T-cell (primary cell): ENCODE measurements around the gene EXOC6. TPM values are rescaled to one million over a fixed set of nuclear protein-coding genes. Genes with fewer than 3 reads are reported as not detected.

Source experiments
- ATAC-seq, 4 experiments: fragments of 200-7000 bp in 3 of 4; fragments of 150-1000 bp in 1 of 4; cut with Tn5 transposase; replicated peaks in 1 of 4; 1 replicate in 3 of 4; 2 replicates in 1 of 4; pipeline ENCODE4 v1.10.0; 2021; ENCODE audit warnings: moderate library complexity in 3 of 4, mild to moderate bottlenecking in 2 of 4, moderate number of reproducible peaks in 1 of 4
- CTCF ChIA-PET, 2 donors: fragments of 300-600 bp; sonication (Branson Sonifier 250); formaldehyde crosslinking; loops; one replicate each; lab custom pipeline; 2022; ENCODE audit warnings: antibody characterized with exemption in 2 of 2; lab: Charles Lee
- POLR2A ChIA-PET, 2 donors: fragments of 300-600 bp; sonication (Branson Sonifier 250); formaldehyde crosslinking; loops; one replicate each; lab custom pipeline; 2022; ENCODE audit warnings: antibody characterized with exemption in 2 of 2; lab: Charles Lee
- DNase-seq, 35 experiments: peaks; one replicate each; pipeline versions ENCODE4 v3.0.0 to v3.0.0-alpha.2; 2013 to 2023
- H3K27ac ChIP-seq: one replicate; pipeline ENCODE4 v1.5.1; 2013; ENCODE audit warnings: low read length
- H3K27me3 ChIP-seq, 2 experiments: replicated peaks in 1 of 2; 1 replicate in 1 of 2; 2 replicates in 1 of 2; pipeline versions ENCODE4 v1.6.1 to v1.7.0; 2013; ENCODE audit warnings: low read length in 1 of 2, mixed read lengths in 1 of 2; ENCODE audit not compliant: control insufficient read depth in 2 of 2, insufficient read depth in 2 of 2; ENCODE audit errors: extremely low read depth in 1 of 2
- H3K36me3 ChIP-seq, 2 donors: 1 replicate in 1 of 2; 2 replicates in 1 of 2; pipeline versions ENCODE4 v1.6.1 to v1.7.0; 2013; ENCODE audit warnings: low read length in 1 of 2; ENCODE audit not compliant: control insufficient read depth in 2 of 2, insufficient read depth in 1 of 2; ENCODE audit errors: extremely low read depth in 1 of 2
- H3K4me1 ChIP-seq, 2 experiments: 1 replicate in 1 of 2; 2 replicates in 1 of 2; pipeline versions ENCODE4 v1.6.1 to v1.7.0; 2013; ENCODE audit warnings: low read length in 2 of 2, mixed read lengths in 1 of 2; ENCODE audit not compliant: insufficient read depth in 2 of 2, control insufficient read depth in 1 of 2; ENCODE audit errors: extremely low read depth in 1 of 2
- H3K4me3 ChIP-seq, 2 donors: 1 replicate in 1 of 2; 2 replicates in 1 of 2; pipeline versions ENCODE4 v1.5.1 to v1.7.0; 2013; ENCODE audit warnings: mild to moderate bottlenecking in 2 of 2, low read length in 1 of 2, moderate library complexity in 1 of 2; ENCODE audit not compliant: control insufficient read depth in 1 of 2; ENCODE audit errors: extremely low read depth in 1 of 2
- H3K9me3 ChIP-seq: 2 replicates; pipeline ENCODE4 v1.7.0; 2013
- H3K27ac Mint-ChIP-seq, 2 donors: one replicate each; pipeline ENCODE4 v1.8.0; 2020 to 2021; ENCODE audit warnings: mild to moderate bottlenecking in 2 of 2, mixed read lengths in 2 of 2
- H3K27me3 Mint-ChIP-seq, 2 donors: one replicate each; pipeline ENCODE4 v1.8.0; 2021 to 2022; ENCODE audit warnings: mixed read lengths in 2 of 2
- H3K36me3 Mint-ChIP-seq: one replicate; pipeline ENCODE4 v1.8.0; 2021; ENCODE audit warnings: mixed read lengths
- H3K4me1 Mint-ChIP-seq, 3 donors: one replicate each; pipeline ENCODE4 v1.8.0; 2020 to 2022; ENCODE audit warnings: mixed read lengths in 3 of 3, mild to moderate bottlenecking in 1 of 3
- H3K4me3 Mint-ChIP-seq, 3 donors: one replicate each; pipeline ENCODE4 v1.8.0; 2020 to 2022; ENCODE audit warnings: mild to moderate bottlenecking in 3 of 3, mixed read lengths in 3 of 3, moderate library complexity in 3 of 3
- H3K9me3 Mint-ChIP-seq, 3 donors: one replicate each; pipeline ENCODE4 v1.8.0; 2020 to 2022; ENCODE audit warnings: mixed read lengths in 3 of 3
- WGBS: methylation state at CpG from one replicate; pipeline ENCODE4 v1.1.5; 2013; ENCODE audit warnings: missing lambda C conversion rate; ENCODE audit not compliant: insufficient coverage; 5-methylcytosine and 5-hydroxymethylcytosine counted together
- total RNA-seq, 35 experiments: library from RNA in 6 of 35; stranded (reverse) in 6 of 35; fragments of 120-200 nt in 1 of 35; gene quantifications; one replicate each; pipeline versions ENCODE4 v1.2.1 to v1.2.4 and lab custom pipeline; 2013 to 2026

The EXOC6 gene
- total RNA-seq, 5 donors from 2014 or later (not counting 1 experiment from before 2014, with no cell fraction given): 8.7 to 13.3 (median 9.7) TPM

DNA sequence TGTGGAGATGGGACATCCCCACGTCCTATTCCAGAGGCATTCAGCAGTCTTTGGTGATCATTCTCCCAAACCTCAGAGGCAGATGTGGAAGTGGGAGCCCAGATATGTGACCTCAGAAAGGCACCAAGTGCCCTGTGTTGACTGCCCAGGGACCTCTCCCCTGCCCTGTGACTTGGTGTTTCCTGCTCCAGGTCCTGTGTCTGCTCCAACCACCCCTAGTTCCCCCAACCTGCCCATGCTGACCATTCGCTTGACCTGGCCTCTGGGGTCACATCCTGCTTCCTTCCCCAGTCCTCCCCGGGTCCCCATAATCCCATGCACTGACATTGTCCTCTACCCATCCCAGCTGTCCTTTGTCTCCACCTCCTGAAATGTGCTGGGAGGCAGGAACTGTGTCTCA lies 233.0 kb downstream of the EXOC6 start:
- 33% methylated on average over 2 of the region's 3 CpGs for WGBS
- peak in 1 of 35 experiments; percentile 15 for DNase-seq
- peaks cover 8 to 30% of the 10 kb centered on the region in 2 experiments for H3K27me3 ChIP-seq

DNA sequence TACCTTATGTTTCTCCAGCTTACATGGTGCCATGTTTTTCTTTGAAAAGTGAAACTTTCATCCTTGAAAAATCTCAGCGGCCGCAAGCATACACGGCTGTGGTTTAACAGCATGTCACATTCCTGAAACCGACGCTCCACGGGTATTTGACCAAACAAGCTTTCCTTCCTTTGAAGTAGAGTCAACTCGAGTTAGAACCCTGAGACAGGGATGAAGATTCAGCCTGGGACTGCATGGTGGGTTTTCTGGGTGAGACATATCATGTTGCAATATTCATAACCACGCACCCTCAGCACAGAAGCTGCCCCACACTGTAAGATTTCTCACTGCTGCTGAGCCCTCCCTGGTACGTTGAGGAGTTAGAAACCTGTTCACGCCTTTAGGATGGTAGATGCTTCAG lies 233.5 kb downstream of the EXOC6 start:
- POLR2A ChIA-PET: interaction anchor here in 1 of 2 donors (0.6 kb wide), 1 partner anchor 11 kb away, joined by 3 read pairs; no protein-coding TSS in a partner anchor
- WGBS: 63% methylated on average over 7 of the region's 10 CpGs

More for the DNA sequence above, 233.0 kb downstream of the EXOC6 start:
- Mint-ChIP-seq H3K27ac (no peak overlapping the region), H3K27me3 (peaks cover 36 to 39% of the 10 kb centered on the region in 2 donors), H3K9me3 (no peaks in the 10 kb centered on the region), H3K4me1 (peaks cover 2 to 8% (median 3%) of the 10 kb centered on the region in 3 donors), H3K4me3 (no peak overlapping the region), H3K36me3 (no peaks in the 10 kb centered on the region)
- Histone ChIP-seq H3K36me3 (no peaks in the 10 kb centered on the region), H3K9me3 (no peaks in the 10 kb centered on the region), H3K4me3 (no peak overlapping the region), H3K4me1 (peaks cover 0 to 4% of the 10 kb centered on the region in 2 experiments), H3K27ac (no peak overlapping the region)
- POLR2A ChIA-PET: interaction anchor here in 1 of 2 donors (0.6 kb wide), 1 partner anchor 10 kb away, joined by 3 read pairs; no protein-coding TSS in a partner anchor
- no peak for ATAC-seq
- CTCF ChIA-PET: interaction anchor here in 1 of 2 donors (0.6 to 1.9 kb wide), 4 partner anchors 11 to 1355 kb away, joined by 3 to 5 read pairs (median 4); no protein-coding TSS in a partner anchor

DNA sequence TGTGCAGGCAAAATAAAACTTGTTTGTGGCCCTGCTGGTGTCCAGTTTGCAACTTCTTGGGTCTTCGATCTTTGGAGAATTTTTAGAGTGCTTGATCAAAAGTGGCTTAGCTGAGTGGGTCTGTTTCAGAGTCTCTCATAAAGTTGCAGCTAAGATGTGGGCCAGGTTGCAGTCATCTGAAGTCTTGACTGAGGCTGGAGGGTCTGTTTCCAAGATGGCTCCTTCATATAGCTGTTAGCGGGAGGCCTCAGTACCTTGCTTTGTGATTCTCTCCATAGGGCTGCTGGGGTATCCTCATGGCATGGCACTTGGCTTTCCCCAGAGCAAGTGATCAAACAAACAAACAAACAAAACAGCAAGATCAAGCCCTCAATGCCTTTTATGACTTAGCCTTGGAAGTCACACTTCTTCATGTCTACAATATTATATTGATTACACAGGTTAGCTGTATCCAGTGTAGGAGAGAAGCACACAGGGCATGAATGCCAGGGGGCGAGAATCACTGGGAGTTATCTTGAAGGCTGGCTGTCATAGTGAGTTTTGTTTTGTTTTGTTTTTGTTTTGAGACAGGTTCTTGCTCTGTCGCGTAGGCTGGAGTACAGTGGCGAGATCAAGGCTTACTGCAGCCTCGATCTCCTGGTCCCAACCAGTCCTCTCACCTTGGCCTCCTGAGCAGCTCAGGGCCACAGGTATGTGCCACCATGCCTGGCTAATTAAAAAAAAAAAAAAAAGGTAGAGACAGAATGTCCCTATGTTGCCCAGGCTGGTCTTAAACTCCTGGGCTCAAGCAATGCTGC lies 235.6 kb downstream of the EXOC6 start:
- ChIA-PET POLR2A (no interaction called here), CTCF (interaction anchor here in 1 of 2 donors (0.5 to 0.9 kb wide), 2 partner anchors 32 to 269 kb away, joined by 3 read pairs; no protein-coding TSS in a partner anchor)
- H3K27ac ChIP-seq: no peak overlapping the region
- H3K9me3 Mint-ChIP-seq: no peaks in the 10 kb centered on the region
- H3K4me1 Mint-ChIP-seq: peaks cover 2 to 8% (median 3%) of the 10 kb centered on the region in 3 donors
- peaks cover 28% of the 10 kb centered on the region in 2 donors for H3K27me3 Mint-ChIP-seq
- no peaks in the 10 kb centered on the region for H3K36me3 Mint-ChIP-seq
- H3K27ac Mint-ChIP-seq: no peak overlapping the region
- 71% methylated on average over 3 of the region's 7 CpGs for WGBS
- no peaks in the 10 kb centered on the region for H3K36me3 ChIP-seq
- H3K27me3 ChIP-seq: peaks cover 4 to 33% of the 10 kb centered on the region in 2 experiments
- ATAC-seq (no peak), DNase-seq (peak in 1 of 35 experiments; percentile 8)
- no peak overlapping the region for H3K4me3 Mint-ChIP-seq
- H3K9me3 ChIP-seq: no peaks in the 10 kb centered on the region
- no peak overlapping the region for H3K4me3 ChIP-seq
- H3K4me1 ChIP-seq: peaks cover 0 to 4% of the 10 kb centered on the region in 2 experiments

More for the DNA sequence above, 233.5 kb downstream of the EXOC6 start:
- ATAC-seq: no peak
- H3K27me3 Mint-ChIP-seq: peaks cover 31 to 33% of the 10 kb centered on the region in 2 donors
- Histone ChIP-seq H3K4me1 (peaks cover 0 to 4% of the 10 kb centered on the region in 2 experiments), H3K9me3 (no peaks in the 10 kb centered on the region), H3K4me3 (no peak overlapping the region), H3K36me3 (no peaks in the 10 kb centered on the region), H3K27me3 (peaks cover 4 to 31% of the 10 kb centered on the region in 2 experiments), H3K27ac (no peak overlapping the region)
- CTCF ChIA-PET: interaction anchor here (0.5 to 0.6 kb wide), 2 partner anchors 214 to 437 kb away, joined by 3 to 4 read pairs; no protein-coding TSS in a partner anchor
- H3K27ac Mint-ChIP-seq: no peak overlapping the region
- peak in 1 of 35 experiments; percentile 8 for DNase-seq
- H3K4me1 Mint-ChIP-seq: peaks cover 2 to 8% (median 3%) of the 10 kb centered on the region in 3 donors
- H3K9me3 Mint-ChIP-seq: no peaks in the 10 kb centered on the region
- H3K36me3 Mint-ChIP-seq: no peaks in the 10 kb centered on the region
- no peak overlapping the region for H3K4me3 Mint-ChIP-seq

DNA sequence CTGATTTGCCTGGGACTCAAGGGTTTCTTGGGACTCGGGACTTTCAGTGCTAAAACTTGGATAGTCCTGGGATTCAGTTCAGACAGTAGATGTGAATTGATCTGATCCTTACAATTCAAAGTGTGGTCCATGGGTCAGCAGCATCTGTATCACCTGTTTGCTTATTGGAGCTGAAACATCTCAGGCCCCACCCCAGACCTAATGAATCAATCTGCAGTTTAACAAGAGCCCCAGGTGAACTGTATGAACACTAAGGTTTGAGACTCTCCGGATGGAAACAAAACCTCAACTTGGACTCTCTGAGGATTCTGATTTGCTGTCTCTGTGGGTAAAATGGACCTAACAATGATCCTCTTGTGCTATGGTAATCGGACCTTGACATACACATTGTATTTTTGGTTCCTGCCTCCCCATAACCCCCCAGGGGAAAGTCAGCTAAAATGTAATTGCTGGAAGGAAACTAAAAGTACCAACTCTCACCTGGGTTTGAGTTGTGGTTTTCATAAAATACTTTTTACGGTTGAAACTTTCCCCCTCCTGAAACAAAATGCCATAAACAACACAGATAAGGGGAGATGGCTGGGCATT lies 237.0 kb downstream of the EXOC6 start:
- Histone ChIP-seq H3K9me3 (no peaks in the 10 kb centered on the region), H3K4me1 (peaks cover 0 to under 1% of the 10 kb centered on the region in 2 experiments), H3K27ac (no peak overlapping the region), H3K36me3 (no peaks in the 10 kb centered on the region), H3K27me3 (peaks cover 0 to 20% of the 10 kb centered on the region in 2 experiments), H3K4me3 (no peak overlapping the region)
- Mint-ChIP-seq H3K4me1 (peaks cover 0 to 4% (median 0%) of the 10 kb centered on the region in 3 donors), H3K27ac (no peak overlapping the region), H3K36me3 (no peaks in the 10 kb centered on the region), H3K4me3 (no peak overlapping the region), H3K27me3 (peaks cover 14 to 21% of the 10 kb centered on the region in 2 donors), H3K9me3 (no peaks in the 10 kb centered on the region)
- DNase-seq (no peak), ATAC-seq (no peak)
- ChIA-PET POLR2A (interaction anchor here in 1 of 2 donors (0.8 kb wide), 1 partner anchor 27 kb away, joined by 3 read pairs; no protein-coding TSS in a partner anchor), CTCF (interaction anchor here in 1 of 2 donors (0.6 kb wide), 1 partner anchor 198 kb away, joined by 3 read pairs; no protein-coding TSS in a partner anchor)
- no CpG with 5 or more reads among the region's 4 CpGs for WGBS

DNA sequence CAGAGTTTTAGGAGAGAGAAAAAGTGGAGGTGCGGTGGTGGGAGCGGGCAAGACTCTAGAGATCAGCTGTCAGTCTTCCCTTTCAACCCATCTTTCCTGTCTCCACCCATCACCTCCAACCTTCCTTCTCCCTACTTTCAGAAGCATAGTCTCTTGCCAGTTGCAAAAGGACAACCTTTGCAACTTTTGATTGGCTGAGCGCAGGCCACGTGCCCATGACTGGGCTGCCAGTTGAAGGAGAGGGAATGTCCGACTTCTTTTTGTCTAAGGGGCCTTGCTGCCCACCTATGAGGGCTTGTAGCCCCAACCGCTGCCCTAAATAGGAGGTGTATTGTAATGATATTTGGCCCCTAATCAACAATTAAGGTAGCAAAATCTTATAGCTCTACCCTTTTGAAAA lies 238.0 kb downstream of the EXOC6 start:
- no peaks in the 10 kb centered on the region for H3K4me1 ChIP-seq
- ChIA-PET CTCF (no interaction called here), POLR2A (no interaction called here)
- no peaks in the 10 kb centered on the region for H3K36me3 Mint-ChIP-seq
- no peak overlapping the region for H3K27ac Mint-ChIP-seq
- H3K27me3 Mint-ChIP-seq: peaks cover 10 to 15% of the 10 kb centered on the region in 2 donors
- ATAC-seq (no peak), DNase-seq (peak in 1 of 35 experiments; percentile 10)
- H3K4me1 Mint-ChIP-seq: no peaks in the 10 kb centered on the region
- no peak overlapping the region for H3K27ac ChIP-seq
- H3K36me3 ChIP-seq: no peaks in the 10 kb centered on the region
- no peak overlapping the region for H3K4me3 ChIP-seq
- no peaks in the 10 kb centered on the region for H3K9me3 ChIP-seq
- no peaks in the 10 kb centered on the region for H3K9me3 Mint-ChIP-seq
- no peak overlapping the region for H3K4me3 Mint-ChIP-seq
- WGBS: 100% methylated on average over 1 of the region's 6 CpGs
- peaks cover 0 to 11% of the 10 kb centered on the region in 2 experiments for H3K27me3 ChIP-seq

DNA sequence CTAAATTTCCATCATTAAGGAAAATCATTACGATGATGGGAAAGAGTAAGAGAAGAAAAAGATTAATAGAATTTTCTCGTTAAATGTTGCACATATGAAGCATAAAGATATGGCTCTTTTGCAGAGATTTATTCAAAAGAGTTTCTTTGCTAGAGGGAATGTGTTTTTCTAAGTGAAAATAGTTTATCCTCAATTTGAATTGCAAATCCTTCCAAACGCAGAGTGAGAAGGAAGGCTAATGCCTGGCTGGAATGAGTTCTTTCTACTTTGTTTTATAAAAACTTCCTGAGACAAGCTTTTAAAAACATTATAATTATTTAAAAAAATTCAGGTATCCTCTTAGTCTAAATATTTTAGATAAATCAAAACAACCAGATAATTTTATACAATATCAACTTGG lies 239.5 kb downstream of the EXOC6 start:
- H3K27me3 ChIP-seq: peaks cover 0 to 7% of the 10 kb centered on the region in 2 experiments
- no peak overlapping the region for H3K27ac ChIP-seq
- no peaks in the 10 kb centered on the region for H3K4me1 ChIP-seq
- no peaks in the 10 kb centered on the region for H3K9me3 ChIP-seq
- ChIA-PET CTCF (no interaction called here), POLR2A (interaction anchor here (0.6 kb wide), 2 partner anchors 41 to 177 kb away, joined by 3 to 4 read pairs; no protein-coding TSS in a partner anchor)
- Mint-ChIP-seq H3K4me3 (no peak overlapping the region), H3K27me3 (peaks cover 5 to 12% of the 10 kb centered on the region in 2 donors), H3K36me3 (no peaks in the 10 kb centered on the region), H3K9me3 (no peaks in the 10 kb centered on the region), H3K4me1 (no peaks in the 10 kb centered on the region), H3K27ac (no peak overlapping the region)
- DNase-seq (no peak), ATAC-seq (no peak)
- no peak overlapping the region for H3K4me3 ChIP-seq
- WGBS: no CpG with 5 or more reads among the region's 3 CpGs
- no peaks in the 10 kb centered on the region for H3K36me3 ChIP-seq
